PC-9 (cell line): ENCODE measurements around the gene RC3H1. TPM values are rescaled to one million over a fixed set of nuclear protein-coding genes. Genes with fewer than 3 reads are reported as not detected.

ENCODE experiments used
- BruUV-seq: library from RNA; stranded (reverse); fragments of 400-500 nt; replicated peaks from 2 replicates; lab custom pipeline; 2021; lab: Mats Ljungman, UMichigan
- CTCF ChIA-PET: fragments of 300-600 bp; sonication (Branson Sonifier 250); formaldehyde crosslinking; loops from one replicate; lab custom pipeline; 2022; ENCODE audit warnings: antibody characterized with exemption; lab: Charles Lee
- POLR2A ChIA-PET: fragments of 300-600 bp; sonication (Branson Sonifier 250); formaldehyde crosslinking; loops from one replicate; lab custom pipeline; 2022; ENCODE audit warnings: antibody characterized with exemption; ENCODE audit not compliant: unreplicated experiment; lab: Charles Lee
- DNase-seq, 2 experiments: peaks; one replicate each; pipeline versions ENCODE4 v3.0.0 to v3.0.0-alpha.2; 2015 to 2022; ENCODE audit warnings: mixed read lengths in 1 of 2
- H2AFZ ChIP-seq: fragments of 200-600 bp; sonication (generic); 2 replicates; pipeline ENCODE4 v1.8.1; 2017; ENCODE audit warnings: antibody characterized with exemption
- H3F3A ChIP-seq: fragments of 200-600 bp; sonication (generic); 2 replicates; pipeline ENCODE4 v1.8.1; 2017; ENCODE audit warnings: antibody characterized with exemption, mild to moderate bottlenecking, low read depth; ENCODE audit not compliant: insufficient read depth
- H3K27ac ChIP-seq: fragments of 200-600 bp; sonication (generic); 2 replicates; pipeline ENCODE4 v1.6.1; 2016; ENCODE audit warnings: mixed run types
- H3K27me3 ChIP-seq: fragments of 200-600 bp; sonication (generic); 2 replicates; pipeline ENCODE4 v1.6.1; 2016; ENCODE audit warnings: low read depth, mixed run types; ENCODE audit not compliant: insufficient read depth
- H3K36me3 ChIP-seq: fragments of 200-600 bp; sonication (generic); 2 replicates; pipeline ENCODE4 v1.6.1; 2016; ENCODE audit warnings: low read depth, mixed run types
- H3K4me1 ChIP-seq: fragments of 200-600 bp; sonication (generic); replicated peaks from 2 replicates; pipeline ENCODE4 v1.6.1; 2016; ENCODE audit warnings: mixed run types; ENCODE audit not compliant: insufficient read depth
- H3K4me2 ChIP-seq: fragments of 200-600 bp; sonication (generic); 2 replicates; pipeline ENCODE4 v1.6.1; 2017; ENCODE audit warnings: mixed run types
- H3K4me3 ChIP-seq: fragments of 200-600 bp; sonication (generic); 2 replicates; pipeline ENCODE4 v1.6.1; 2016; ENCODE audit warnings: mixed run types
- H3K79me2 ChIP-seq: fragments of 200-600 bp; sonication (generic); 2 replicates; pipeline ENCODE4 v1.6.1; 2017; ENCODE audit warnings: low read depth, mixed run types
- H3K9me2 ChIP-seq: fragments of 200-600 bp; sonication (generic); 2 replicates; pipeline ENCODE4 v1.8.1; 2017; ENCODE audit warnings: mild to moderate bottlenecking; ENCODE audit not compliant: insufficient read depth
- H3K9me3 ChIP-seq: fragments of 200-600 bp; sonication (generic); 2 replicates; pipeline ENCODE4 v1.8.1; 2016; ENCODE audit warnings: low read depth; ENCODE audit not compliant: insufficient read depth
- H4K20me1 ChIP-seq: fragments of 200-600 bp; sonication (generic); 2 replicates; pipeline ENCODE4 v1.8.1; 2017; ENCODE audit not compliant: insufficient read depth
- EZH2 ChIP-seq: fragments of 200-600 bp; sonication (generic); IDR thresholded peaks from 2 replicates; pipeline ENCODE4 v1.8.0; 2017; ENCODE audit warnings: antibody characterized with exemption, low read depth
- intact Hi-C: fragments of 100-400 bp; cut with micrococcal nuclease; formaldehyde crosslinking; loops from one replicate; pipeline ENCODE4 v1.10.0; 2022; ENCODE audit not compliant: unreplicated experiment
- total RNA-seq: library from RNA; stranded (reverse); gene quantifications from 2 replicates; pipeline ENCODE4 v1.2.3, GENCODE V29; 2021
- TF ChIP-seq, protein P1 (sequence below): fragments of 200-600 bp; sonication (generic); conservative IDR thresholded peaks from 2 replicates; pipeline ENCODE4 v1.6.1; 2017; ENCODE audit warnings: mixed run types, antibody characterized with exemption, mild to moderate bottlenecking, moderate library complexity

The RC3H1 gene
- total RNA-seq, 1 experiment from 2014 or later, result 29.5 TPM

- Histone ChIP-seq H2AFZ (no peak overlapping the region), H3K4me2 (no peak overlapping the region), H3K9me3 (no peaks in the 10 kb centered on the region), H3K4me1 (no peaks in the 10 kb centered on the region), H3K27me3 (no peaks in the 10 kb centered on the region), H3K36me3 (peaks cover 34% of the 10 kb centered on the region), H4K20me1 (no peaks in the 10 kb centered on the region), H3K27ac (no peak overlapping the region), H3K9me2 (no peaks in the 10 kb centered on the region), H3F3A (peaks cover 6% of the 10 kb centered on the region; the same call in 1 of the 2 replicates), H3K79me2 (no peaks in the 10 kb centered on the region), H3K4me3 (no peak overlapping the region)
- TF ChIP-seq, protein P1, sequence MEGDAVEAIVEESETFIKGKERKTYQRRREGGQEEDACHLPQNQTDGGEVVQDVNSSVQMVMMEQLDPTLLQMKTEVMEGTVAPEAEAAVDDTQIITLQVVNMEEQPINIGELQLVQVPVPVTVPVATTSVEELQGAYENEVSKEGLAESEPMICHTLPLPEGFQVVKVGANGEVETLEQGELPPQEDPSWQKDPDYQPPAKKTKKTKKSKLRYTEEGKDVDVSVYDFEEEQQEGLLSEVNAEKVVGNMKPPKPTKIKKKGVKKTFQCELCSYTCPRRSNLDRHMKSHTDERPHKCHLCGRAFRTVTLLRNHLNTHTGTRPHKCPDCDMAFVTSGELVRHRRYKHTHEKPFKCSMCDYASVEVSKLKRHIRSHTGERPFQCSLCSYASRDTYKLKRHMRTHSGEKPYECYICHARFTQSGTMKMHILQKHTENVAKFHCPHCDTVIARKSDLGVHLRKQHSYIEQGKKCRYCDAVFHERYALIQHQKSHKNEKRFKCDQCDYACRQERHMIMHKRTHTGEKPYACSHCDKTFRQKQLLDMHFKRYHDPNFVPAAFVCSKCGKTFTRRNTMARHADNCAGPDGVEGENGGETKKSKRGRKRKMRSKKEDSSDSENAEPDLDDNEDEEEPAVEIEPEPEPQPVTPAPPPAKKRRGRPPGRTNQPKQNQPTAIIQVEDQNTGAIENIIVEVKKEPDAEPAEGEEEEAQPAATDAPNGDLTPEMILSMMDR, result no peak
- no peak for TF ChIP-seq EZH2
- no peak for DNase-seq
- intact Hi-C loops, result no loop called here
- CTCF ChIA-PET, result no interaction called here
- BruUV-seq, result no TSS peak
- POLR2A ChIA-PET, result interaction anchor here (0.6 kb wide), 1 partner anchor 13 kb away, joined by 9 read pairs; no protein-coding TSS in a partner anchor
Observed at GRCh38 chr1:173948594-173948993, 73.6 kb downstream of the RC3H1 start.

DNA sequence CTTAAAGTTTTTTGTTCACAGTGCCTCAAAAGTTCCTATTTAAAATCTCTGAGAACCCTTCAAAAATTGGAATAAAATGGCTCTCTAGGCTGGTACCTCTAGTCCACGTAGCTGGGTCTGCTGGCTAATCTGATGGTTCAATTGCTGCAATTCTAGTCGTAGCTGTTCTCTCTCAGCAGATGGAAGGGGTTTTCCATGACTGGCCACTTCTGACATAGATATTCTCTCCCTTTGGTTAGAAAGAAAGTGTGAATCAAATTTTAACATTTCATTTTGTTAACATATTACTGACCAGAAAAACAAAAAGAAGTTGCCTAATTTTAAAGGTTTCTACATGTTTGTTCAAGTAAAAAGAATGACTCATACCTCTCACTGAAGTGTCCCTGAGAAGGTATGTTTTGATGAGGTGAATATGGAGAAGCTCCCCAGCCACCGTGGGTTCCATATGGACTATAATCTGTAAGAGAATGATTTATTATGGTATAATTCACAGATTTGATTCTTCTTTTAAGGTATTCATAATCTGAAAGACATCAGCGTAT lies 75.7 kb downstream of the RC3H1 start:
- Histone ChIP-seq H3K4me2 (no peak overlapping the region), H3K36me3 (peaks cover 28% of the 10 kb centered on the region), H3K27me3 (no peaks in the 10 kb centered on the region), H3K9me3 (no peaks in the 10 kb centered on the region), H2AFZ (no peak overlapping the region), H3K9me2 (no peaks in the 10 kb centered on the region), H3K4me1 (no peaks in the 10 kb centered on the region), H4K20me1 (no peaks in the 10 kb centered on the region), H3K27ac (no peak overlapping the region), H3K79me2 (no peaks in the 10 kb centered on the region), H3K4me3 (no peak overlapping the region), H3F3A (peaks cover 6% of the 10 kb centered on the region; the same call in 1 of the 2 replicates)
- no TSS peak for BruUV-seq
- no peak for DNase-seq
- intact Hi-C loops, result no loop called here
- POLR2A ChIA-PET, result no interaction called here
- no peak for TF ChIP-seq EZH2
- TF ChIP-seq, protein P1, result no peak
- CTCF ChIA-PET, result interaction anchor here (1.0 kb wide), 1 partner anchor 1201 kb away, joined by 3 read pairs; no protein-coding TSS in a partner anchor

DNA sequence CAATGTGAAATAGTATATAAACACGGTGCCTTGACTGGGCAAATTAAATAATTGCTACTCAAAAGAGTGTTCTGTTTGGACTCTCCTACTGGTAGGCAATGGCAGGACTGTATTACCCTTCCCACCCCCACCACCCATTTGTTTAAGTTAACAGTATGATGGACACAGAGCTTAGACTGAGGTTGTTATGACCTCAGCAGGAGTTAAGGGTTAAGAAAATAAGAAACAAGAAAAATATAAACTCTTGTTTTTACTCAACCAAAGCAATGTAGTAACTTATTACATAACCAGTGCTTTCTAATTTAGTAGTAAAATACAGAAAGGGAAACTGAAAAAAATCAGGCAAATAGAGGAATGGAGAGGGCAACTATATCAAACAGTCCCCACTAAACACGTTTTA lies 85.1 kb downstream of the RC3H1 start:
- H3K27ac ChIP-seq, result no peak overlapping the region
- no peak overlapping the region for H2AFZ ChIP-seq
- H3K36me3 ChIP-seq, result peaks cover 5% of the 10 kb centered on the region; the same call in 1 of the 2 replicates
- TF ChIP-seq, protein P1, result no peak
- no peak for TF ChIP-seq EZH2
- H4K20me1 ChIP-seq, result no peaks in the 10 kb centered on the region; the same call in 1 of the 2 replicates
- ChIA-PET CTCF (no interaction called here), POLR2A (interaction anchor here (0.6 to 0.7 kb wide), 2 partner anchors 17 to 31 kb away, joined by 4 to 5 read pairs; no protein-coding TSS in a partner anchor)
- no peak for DNase-seq
- H3K9me2 ChIP-seq, result no peaks in the 10 kb centered on the region
- H3K9me3 ChIP-seq, result no peaks in the 10 kb centered on the region
- H3K4me3 ChIP-seq, result no peak overlapping the region
- BruUV-seq, result no TSS peak
- no peaks in the 10 kb centered on the region for H3K79me2 ChIP-seq
- intact Hi-C loops, result loop anchor here (10.0 kb wide), 1 partner anchor 1192 kb away; no protein-coding TSS in a partner anchor
- no peaks in the 10 kb centered on the region for H3K4me1 ChIP-seq
- H3K4me2 ChIP-seq, result no peak overlapping the region
- no peaks in the 10 kb centered on the region for H3K27me3 ChIP-seq
- peaks cover 11% of the 10 kb centered on the region; the same call in 1 of the 2 replicates for H3F3A ChIP-seq
